Transverse colon (tissue), 4 donors: ENCODE results near the gene ZNF583.

ENCODE experiments used
- CTCF ChIP-seq, 5 experiments: fragments of 200-600 bp in 3 of 5; fragments of 450-650 bp in 2 of 5; sonication (generic) in 3 of 5; IDR thresholded peaks; 1 replicate in 2 of 5; 2 replicates in 3 of 5; pipeline ENCODE4 v1.5.1; 2016 to 2017; ENCODE audit warnings: antibody characterized with exemption in 5 of 5, inconsistent platforms in 3 of 5, mild to moderate bottlenecking in 2 of 5, moderate library complexity in 1 of 5
- EP300 ChIP-seq: sonication (generic); formaldehyde crosslinking; IDR thresholded peaks from one replicate; pipeline ENCODE4 v1.6.1; 2017; ENCODE audit warnings: antibody characterized with exemption, low read depth
- POLR2A ChIP-seq: fragments of 450-650 bp; IDR thresholded peaks from one replicate; pipeline ENCODE4 v1.6.1; 2016; ENCODE audit warnings: antibody characterized with exemption, mild to moderate bottlenecking, moderate library complexity
- POLR2AphosphoS5 ChIP-seq, 3 donors: sonication (generic); formaldehyde crosslinking; IDR thresholded peaks; one replicate each; pipeline ENCODE4 v1.6.1; 2016; ENCODE audit warnings: antibody characterized with exemption in 3 of 3

GRCh38 chr19:56356944-56357343, 47.2 kb upstream of the ZNF583 start:
- TF ChIP-seq CTCF (IDR thresholded peaks at IDR 0.05) (no peak), POLR2A (no peak), EP300 (no peak), POLR2AphosphoS5 (IDR thresholded peaks at IDR 0.05) (no peak)
